ENCODE data around the gene CLCA1. TPM values are rescaled to one million over a fixed set of nuclear protein-coding genes. Genes with fewer than 3 reads are reported as not detected.

The CLCA1 gene
- total and polyA plus RNA-seq, 10 donors, result 0.13 TPM; not detected in 9

DNA sequence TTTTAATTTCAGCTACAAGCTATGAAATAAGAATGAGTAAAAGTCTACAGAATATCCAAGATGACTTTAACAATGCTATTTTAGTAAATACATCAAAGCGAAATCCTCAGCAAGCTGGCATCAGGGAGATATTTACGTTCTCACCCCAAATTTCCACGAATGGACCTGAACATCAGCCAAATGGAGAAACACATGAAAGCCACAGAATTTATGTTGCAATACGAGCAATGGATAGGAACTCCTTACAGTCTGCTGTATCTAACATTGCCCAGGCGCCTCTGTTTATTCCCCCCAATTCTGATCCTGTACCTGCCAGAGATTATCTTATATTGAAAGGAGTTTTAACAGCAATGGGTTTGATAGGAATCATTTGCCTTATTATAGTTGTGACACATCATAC, 13.7 kb upstream of the CLCA1 start:
- no peak for DNase-seq
- Histone ChIP-seq H3K4me1 (no peaks in the 10 kb centered on the region), H3K9me3 (no peaks in the 10 kb centered on the region), H3K4me3 (no peak overlapping the region), H3K36me3 (no peaks in the 10 kb centered on the region), H3K27me3 (replicated peaks in 1 of 7) (no peaks in the 10 kb centered on the region), H3K27ac (no peak overlapping the region)
- TF ChIP-seq POLR2A (IDR thresholded peaks at IDR 0.05) (no peak), POLR2AphosphoS5 (IDR thresholded peaks at IDR 0.05) (no peak)
- TF ChIP-seq, protein P1, sequence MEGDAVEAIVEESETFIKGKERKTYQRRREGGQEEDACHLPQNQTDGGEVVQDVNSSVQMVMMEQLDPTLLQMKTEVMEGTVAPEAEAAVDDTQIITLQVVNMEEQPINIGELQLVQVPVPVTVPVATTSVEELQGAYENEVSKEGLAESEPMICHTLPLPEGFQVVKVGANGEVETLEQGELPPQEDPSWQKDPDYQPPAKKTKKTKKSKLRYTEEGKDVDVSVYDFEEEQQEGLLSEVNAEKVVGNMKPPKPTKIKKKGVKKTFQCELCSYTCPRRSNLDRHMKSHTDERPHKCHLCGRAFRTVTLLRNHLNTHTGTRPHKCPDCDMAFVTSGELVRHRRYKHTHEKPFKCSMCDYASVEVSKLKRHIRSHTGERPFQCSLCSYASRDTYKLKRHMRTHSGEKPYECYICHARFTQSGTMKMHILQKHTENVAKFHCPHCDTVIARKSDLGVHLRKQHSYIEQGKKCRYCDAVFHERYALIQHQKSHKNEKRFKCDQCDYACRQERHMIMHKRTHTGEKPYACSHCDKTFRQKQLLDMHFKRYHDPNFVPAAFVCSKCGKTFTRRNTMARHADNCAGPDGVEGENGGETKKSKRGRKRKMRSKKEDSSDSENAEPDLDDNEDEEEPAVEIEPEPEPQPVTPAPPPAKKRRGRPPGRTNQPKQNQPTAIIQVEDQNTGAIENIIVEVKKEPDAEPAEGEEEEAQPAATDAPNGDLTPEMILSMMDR (IDR thresholded peaks at IDR 0.05 in 8 of 11, conservative IDR thresholded peaks at IDR 0.05 in 3 of 11), result no peak
- intact Hi-C loops (cut with DNase I; ENCODE audit: low total_unique reads), result no loop called here
- WGBS, 5 donors, result 65 to 93% (median 76%) methylated on average over 5 of the region's 5 CpGs

DNA sequence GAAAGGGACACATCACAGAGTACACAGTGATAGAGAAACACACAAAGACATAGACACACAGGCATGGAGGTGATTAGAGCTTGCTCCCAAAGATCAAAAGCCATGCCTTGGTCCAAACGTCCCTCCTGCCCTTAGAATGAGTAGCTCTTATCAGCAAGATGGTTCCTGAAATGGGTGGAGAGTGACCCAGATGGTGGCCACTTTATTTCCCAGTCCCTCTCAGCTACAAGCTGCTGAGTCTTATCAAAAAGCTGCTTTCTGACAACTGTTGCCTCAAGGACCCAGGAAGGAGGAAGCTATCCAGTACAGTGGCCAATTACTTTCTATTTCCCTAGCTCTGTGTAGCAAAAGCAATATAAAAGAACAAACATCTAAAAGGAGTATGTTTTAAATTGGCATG, 7.7 kb upstream of the CLCA1 start:
- 16 to 64% (median 32%) methylated on average over 1 of the region's 1 CpG for WGBS, 5 donors
- Histone ChIP-seq H3K36me3 (no peaks in the 10 kb centered on the region), H3K9me3 (no peaks in the 10 kb centered on the region), H3K27ac (no peak overlapping the region), H3K27me3 (replicated peaks in 1 of 7) (no peaks in the 10 kb centered on the region), H3K4me3 (no peak overlapping the region), H3K4me1 (peaks cover 0 to 6% (median 0%) of the 10 kb centered on the region in 6 donors)
- TF ChIP-seq POLR2A (IDR thresholded peaks at IDR 0.05) (no peak), POLR2AphosphoS5 (IDR thresholded peaks at IDR 0.05) (no peak)
- TF ChIP-seq, protein P1 (IDR thresholded peaks at IDR 0.05 in 8 of 11, conservative IDR thresholded peaks at IDR 0.05 in 3 of 11), result no peak
- intact Hi-C loops (cut with DNase I; ENCODE audit: low total_unique reads), result no loop called here
- DNase-seq, result no peak

DNA sequence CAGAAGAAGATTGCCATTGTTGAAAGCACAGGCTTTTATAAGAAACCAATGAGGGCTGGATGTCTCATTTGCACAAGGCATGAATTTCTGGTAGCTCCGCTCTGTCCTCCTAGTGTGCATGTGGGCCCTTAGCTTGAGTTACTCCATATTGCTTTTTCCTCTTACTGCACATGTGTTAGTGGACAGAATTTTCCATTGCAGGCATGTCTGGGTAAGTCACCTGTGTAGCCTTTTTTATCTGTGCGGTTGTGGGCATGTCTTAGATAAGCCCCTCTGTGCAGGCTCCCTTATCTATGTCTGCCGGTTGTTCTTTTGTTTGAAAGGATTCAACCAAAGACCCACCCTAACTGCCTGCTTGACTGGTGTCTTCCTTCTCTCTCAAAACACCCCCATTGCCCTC, 7.2 kb upstream of the CLCA1 start:
- Histone ChIP-seq H3K27me3 (replicated peaks in 1 of 7) (no peaks in the 10 kb centered on the region), H3K4me3 (no peak overlapping the region), H3K4me1 (peaks cover 0 to 6% (median 0%) of the 10 kb centered on the region in 6 donors), H3K9me3 (no peaks in the 10 kb centered on the region), H3K36me3 (no peaks in the 10 kb centered on the region), H3K27ac (no peak overlapping the region)
- no peak for DNase-seq
- no peak for TF ChIP-seq POLR2AphosphoS5 (IDR thresholded peaks at IDR 0.05)
- TF ChIP-seq, protein P1 (IDR thresholded peaks at IDR 0.05 in 8 of 11, conservative IDR thresholded peaks at IDR 0.05 in 3 of 11), result no peak
- 83 to 94% (median 86%) methylated on average over 3 of the region's 3 CpGs for WGBS, 5 donors
- intact Hi-C loops (cut with DNase I; ENCODE audit: low total_unique reads), result no loop called here

DNA sequence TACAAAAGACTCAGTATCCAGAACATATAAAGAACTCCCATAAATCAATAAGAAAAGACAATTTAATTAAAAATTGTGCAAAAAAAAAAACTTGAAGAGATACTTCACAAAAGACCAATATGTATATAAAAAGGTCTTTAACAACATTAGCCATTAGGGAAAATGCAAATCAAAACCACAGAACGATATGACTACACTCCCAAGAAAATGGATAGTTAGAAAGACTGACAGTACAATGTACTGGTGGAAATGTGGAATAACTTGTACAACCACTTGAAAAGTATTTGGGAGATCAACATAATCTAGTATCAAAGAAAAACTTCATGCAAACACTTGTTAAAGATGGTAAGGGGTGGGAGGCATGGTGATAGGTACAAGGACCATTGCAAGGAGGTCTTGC, 3.9 kb upstream of the CLCA1 start:
- Histone ChIP-seq H3K27ac (no peak overlapping the region), H3K4me3 (no peak overlapping the region), H3K4me1 (peaks cover 0 to 6% (median 0%) of the 10 kb centered on the region in 6 donors), H3K27me3 (replicated peaks in 1 of 7) (no peaks in the 10 kb centered on the region), H3K9me3 (no peaks in the 10 kb centered on the region), H3K36me3 (no peaks in the 10 kb centered on the region)
- 81 to 94% (median 88%) methylated on average over 1 of the region's 1 CpG for WGBS, 5 donors
- TF ChIP-seq, protein P1 (IDR thresholded peaks at IDR 0.05 in 8 of 11, conservative IDR thresholded peaks at IDR 0.05 in 3 of 11), result no peak
- TF ChIP-seq POLR2AphosphoS5 (IDR thresholded peaks at IDR 0.05) (no peak), POLR2A (IDR thresholded peaks at IDR 0.05) (no peak)
- intact Hi-C loops (cut with DNase I; ENCODE audit: low total_unique reads), result no loop called here
- no peak for DNase-seq

Data from spleen (tissue), 11 donors.